HL-60 (cell line): ENCODE results near the gene INPP5K.

Source experiments
- GABPA ChIP-seq: IDR thresholded peaks from 2 replicates; pipeline ENCODE4 v1.6.1; 2012; ENCODE audit warnings: low read depth
- POLR2AphosphoS5 ChIP-seq: IDR thresholded peaks from 2 replicates; pipeline ENCODE4 v1.6.1; 2012; ENCODE audit warnings: low read depth
- SPI1 ChIP-seq: IDR thresholded peaks from 2 replicates; pipeline ENCODE4 v1.6.1; 2012; ENCODE audit warnings: low read depth, mild to moderate bottlenecking, borderline replicate concordance
- TF ChIP-seq, protein P1 (sequence below): IDR thresholded peaks from one replicate; pipeline ENCODE4 v1.5.1; 2011; ENCODE audit warnings: low read length, control low read depth, inconsistent platforms; ENCODE audit not compliant: insufficient read depth
- TF ChIP-seq, protein P2 (sequence below): IDR thresholded peaks from 2 replicates; pipeline ENCODE4 v1.6.1; 2012; ENCODE audit warnings: low read depth; ENCODE audit not compliant: insufficient replicate concordance

DNA sequence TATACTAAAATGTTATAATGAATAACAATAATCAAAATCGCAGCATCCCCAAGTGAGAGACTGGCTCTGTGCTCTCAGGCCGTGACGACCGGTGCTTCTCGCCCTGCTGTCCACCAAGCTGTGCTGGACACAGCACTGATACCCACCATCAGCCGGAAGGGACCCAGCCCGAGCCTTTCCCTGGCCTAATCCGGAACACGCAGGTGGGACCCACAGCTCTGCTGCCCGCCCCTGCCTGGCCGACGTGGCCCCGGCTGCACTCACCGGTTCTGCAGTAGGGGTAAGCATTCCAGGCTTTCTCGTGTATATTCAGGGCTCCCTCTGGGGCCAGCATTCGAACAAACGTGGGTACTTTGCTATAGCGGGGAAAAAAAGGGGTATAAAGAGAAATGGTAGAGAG, 31.6 kb upstream of the INPP5K start:
- TF ChIP-seq, protein P1, sequence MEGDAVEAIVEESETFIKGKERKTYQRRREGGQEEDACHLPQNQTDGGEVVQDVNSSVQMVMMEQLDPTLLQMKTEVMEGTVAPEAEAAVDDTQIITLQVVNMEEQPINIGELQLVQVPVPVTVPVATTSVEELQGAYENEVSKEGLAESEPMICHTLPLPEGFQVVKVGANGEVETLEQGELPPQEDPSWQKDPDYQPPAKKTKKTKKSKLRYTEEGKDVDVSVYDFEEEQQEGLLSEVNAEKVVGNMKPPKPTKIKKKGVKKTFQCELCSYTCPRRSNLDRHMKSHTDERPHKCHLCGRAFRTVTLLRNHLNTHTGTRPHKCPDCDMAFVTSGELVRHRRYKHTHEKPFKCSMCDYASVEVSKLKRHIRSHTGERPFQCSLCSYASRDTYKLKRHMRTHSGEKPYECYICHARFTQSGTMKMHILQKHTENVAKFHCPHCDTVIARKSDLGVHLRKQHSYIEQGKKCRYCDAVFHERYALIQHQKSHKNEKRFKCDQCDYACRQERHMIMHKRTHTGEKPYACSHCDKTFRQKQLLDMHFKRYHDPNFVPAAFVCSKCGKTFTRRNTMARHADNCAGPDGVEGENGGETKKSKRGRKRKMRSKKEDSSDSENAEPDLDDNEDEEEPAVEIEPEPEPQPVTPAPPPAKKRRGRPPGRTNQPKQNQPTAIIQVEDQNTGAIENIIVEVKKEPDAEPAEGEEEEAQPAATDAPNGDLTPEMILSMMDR = no peak
- TF ChIP-seq, protein P2, sequence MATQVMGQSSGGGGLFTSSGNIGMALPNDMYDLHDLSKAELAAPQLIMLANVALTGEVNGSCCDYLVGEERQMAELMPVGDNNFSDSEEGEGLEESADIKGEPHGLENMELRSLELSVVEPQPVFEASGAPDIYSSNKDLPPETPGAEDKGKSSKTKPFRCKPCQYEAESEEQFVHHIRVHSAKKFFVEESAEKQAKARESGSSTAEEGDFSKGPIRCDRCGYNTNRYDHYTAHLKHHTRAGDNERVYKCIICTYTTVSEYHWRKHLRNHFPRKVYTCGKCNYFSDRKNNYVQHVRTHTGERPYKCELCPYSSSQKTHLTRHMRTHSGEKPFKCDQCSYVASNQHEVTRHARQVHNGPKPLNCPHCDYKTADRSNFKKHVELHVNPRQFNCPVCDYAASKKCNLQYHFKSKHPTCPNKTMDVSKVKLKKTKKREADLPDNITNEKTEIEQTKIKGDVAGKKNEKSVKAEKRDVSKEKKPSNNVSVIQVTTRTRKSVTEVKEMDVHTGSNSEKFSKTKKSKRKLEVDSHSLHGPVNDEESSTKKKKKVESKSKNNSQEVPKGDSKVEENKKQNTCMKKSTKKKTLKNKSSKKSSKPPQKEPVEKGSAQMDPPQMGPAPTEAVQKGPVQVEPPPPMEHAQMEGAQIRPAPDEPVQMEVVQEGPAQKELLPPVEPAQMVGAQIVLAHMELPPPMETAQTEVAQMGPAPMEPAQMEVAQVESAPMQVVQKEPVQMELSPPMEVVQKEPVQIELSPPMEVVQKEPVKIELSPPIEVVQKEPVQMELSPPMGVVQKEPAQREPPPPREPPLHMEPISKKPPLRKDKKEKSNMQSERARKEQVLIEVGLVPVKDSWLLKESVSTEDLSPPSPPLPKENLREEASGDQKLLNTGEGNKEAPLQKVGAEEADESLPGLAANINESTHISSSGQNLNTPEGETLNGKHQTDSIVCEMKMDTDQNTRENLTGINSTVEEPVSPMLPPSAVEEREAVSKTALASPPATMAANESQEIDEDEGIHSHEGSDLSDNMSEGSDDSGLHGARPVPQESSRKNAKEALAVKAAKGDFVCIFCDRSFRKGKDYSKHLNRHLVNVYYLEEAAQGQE = no peak
- TF ChIP-seq POLR2AphosphoS5 = no peak
- TF ChIP-seq GABPA = no peak
- TF ChIP-seq SPI1 = no peak
